Measurements from ENCODE around the gene PITRM1.
A peak's percentile ranks its signal among the peaks of the same experiment; 100 is the strongest.
"Not testable (repeated sequence)": the region's sequence is repeated elsewhere in the genome, so short reads cannot be mapped to it uniquely, and the experiment has no call there.

PITRM1 gene

GRCh38 chr10:3172446-3173170, at the start of gene PITRM1:
Gene PITRM1 (minus strand): TSS chr10:3172782. CDS start chr10:3172772, 10 bp downstream.
- TF ChIP-seq ZNF274 (IDR thresholded peaks at IDR 0.05; ENCODE audit: low read depth, low read length): no peak
- H3K4me3 ChIP-seq (ENCODE audit: low read length): peak within 1 kb of the TSS; percentile 96

GRCh38 chr10:3222068-3222467, 49.5 kb upstream of the PITRM1 start:
- H3K4me3 ChIP-seq (ENCODE audit: low read length): no peak overlapping the region
- TF ChIP-seq ZNF274 (IDR thresholded peaks at IDR 0.05; ENCODE audit: low read depth, low read length): no peak

GRCh38 chr10:3221601-3222000, 49.0 kb upstream of the PITRM1 start:
- not testable (repeated sequence) for H3K4me3 ChIP-seq (ENCODE audit: low read length)

GRCh38 chr10:3220853-3221252, 48.3 kb upstream of the PITRM1 start:
- no peak overlapping the region for H3K4me3 ChIP-seq (ENCODE audit: low read length)
- TF ChIP-seq ZNF274 (IDR thresholded peaks at IDR 0.05; ENCODE audit: low read depth, low read length): no peak

- H3K4me3 ChIP-seq (ENCODE audit: low read length): not testable (repeated sequence)
Observed at GRCh38 chr10:3219021-3219628, 46.5 kb upstream of the PITRM1 start.

- TF ChIP-seq ZNF274 (IDR thresholded peaks at IDR 0.05; ENCODE audit: low read depth, low read length): no peak
- H3K4me3 ChIP-seq (ENCODE audit: low read length): no peak overlapping the region
Observed at GRCh38 chr10:3217853-3218252, 45.3 kb upstream of the PITRM1 start.

GRCh38 chr10:3217301-3217700, 44.7 kb upstream of the PITRM1 start:
- TF ChIP-seq ZNF274 (IDR thresholded peaks at IDR 0.05; ENCODE audit: low read depth, low read length): no peak
- no peak overlapping the region for H3K4me3 ChIP-seq (ENCODE audit: low read length)

- no peak for TF ChIP-seq ZNF274 (IDR thresholded peaks at IDR 0.05; ENCODE audit: low read depth, low read length)
- no peak overlapping the region for H3K4me3 ChIP-seq (ENCODE audit: low read length)
Observed at GRCh38 chr10:3215153-3215775, 42.7 kb upstream of the PITRM1 start.

GRCh38 chr10:3213758-3214515, 41.4 kb upstream of the PITRM1 start:
- no peak overlapping the region for H3K4me3 ChIP-seq (ENCODE audit: low read length)
- TF ChIP-seq ZNF274 (IDR thresholded peaks at IDR 0.05; ENCODE audit: low read depth, low read length): no peak

- H3K4me3 ChIP-seq (ENCODE audit: low read length): no peak overlapping the region
- no peak for TF ChIP-seq ZNF274 (IDR thresholded peaks at IDR 0.05; ENCODE audit: low read depth, low read length)
Observed at GRCh38 chr10:3213208-3213607, 40.6 kb upstream of the PITRM1 start.

GRCh38 chr10:3210251-3210877, 37.8 kb upstream of the PITRM1 start:
- H3K4me3 ChIP-seq (ENCODE audit: low read length): no peak overlapping the region
- no peak for TF ChIP-seq ZNF274 (IDR thresholded peaks at IDR 0.05; ENCODE audit: low read depth, low read length)

GRCh38 chr10:3208481-3209406, 36.2 kb upstream of the PITRM1 start:
- no peak overlapping the region for H3K4me3 ChIP-seq (ENCODE audit: low read length)

GRCh38 chr10:3207351-3207750, 34.8 kb upstream of the PITRM1 start:
- TF ChIP-seq ZNF274 (IDR thresholded peaks at IDR 0.05; ENCODE audit: low read depth, low read length): no peak
- no peak overlapping the region for H3K4me3 ChIP-seq (ENCODE audit: low read length)

More at GRCh38 chr10:3208481-3209406, 36.2 kb upstream of the PITRM1 start:
- TF ChIP-seq ZNF274 (IDR thresholded peaks at IDR 0.05; ENCODE audit: low read depth, low read length): no peak

All from GM08714 (cell line).